ENCODE results near the gene CD34.

DNA sequence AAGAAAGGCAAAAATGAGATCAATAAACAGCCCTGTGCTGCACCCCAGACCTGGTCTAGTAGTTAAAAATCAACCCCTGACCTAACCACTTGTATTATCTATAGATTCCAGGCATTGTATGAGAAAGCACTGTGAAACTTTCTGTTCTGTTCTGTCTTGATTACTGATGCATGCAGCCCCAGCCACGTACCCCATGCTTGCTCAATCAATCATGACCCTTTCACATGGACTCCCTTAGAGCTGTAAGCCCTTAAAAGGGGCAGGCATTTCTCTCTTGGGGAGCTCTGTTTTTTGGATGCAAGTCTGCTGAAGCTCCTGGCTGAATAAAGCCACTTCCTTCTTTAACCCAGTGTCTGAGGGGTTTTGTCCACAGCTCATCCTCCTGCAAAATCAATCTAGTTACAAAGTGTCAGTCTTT, 24.2 kb upstream of the CD34 start:
- TF ChIP-seq, protein P1, sequence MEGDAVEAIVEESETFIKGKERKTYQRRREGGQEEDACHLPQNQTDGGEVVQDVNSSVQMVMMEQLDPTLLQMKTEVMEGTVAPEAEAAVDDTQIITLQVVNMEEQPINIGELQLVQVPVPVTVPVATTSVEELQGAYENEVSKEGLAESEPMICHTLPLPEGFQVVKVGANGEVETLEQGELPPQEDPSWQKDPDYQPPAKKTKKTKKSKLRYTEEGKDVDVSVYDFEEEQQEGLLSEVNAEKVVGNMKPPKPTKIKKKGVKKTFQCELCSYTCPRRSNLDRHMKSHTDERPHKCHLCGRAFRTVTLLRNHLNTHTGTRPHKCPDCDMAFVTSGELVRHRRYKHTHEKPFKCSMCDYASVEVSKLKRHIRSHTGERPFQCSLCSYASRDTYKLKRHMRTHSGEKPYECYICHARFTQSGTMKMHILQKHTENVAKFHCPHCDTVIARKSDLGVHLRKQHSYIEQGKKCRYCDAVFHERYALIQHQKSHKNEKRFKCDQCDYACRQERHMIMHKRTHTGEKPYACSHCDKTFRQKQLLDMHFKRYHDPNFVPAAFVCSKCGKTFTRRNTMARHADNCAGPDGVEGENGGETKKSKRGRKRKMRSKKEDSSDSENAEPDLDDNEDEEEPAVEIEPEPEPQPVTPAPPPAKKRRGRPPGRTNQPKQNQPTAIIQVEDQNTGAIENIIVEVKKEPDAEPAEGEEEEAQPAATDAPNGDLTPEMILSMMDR (IDR thresholded peaks at IDR 0.05): no peak
- no peak for TF ChIP-seq POLR2A (IDR thresholded peaks at IDR 0.05)
- TF ChIP-seq POLR2AphosphoS5 (IDR thresholded peaks at IDR 0.05): no peak
